Measurements from ENCODE around the gene KLF7.

The KLF7 gene

GRCh38 chr2:207123335-207123744 lies 42.4 kb downstream of the KLF7 start:
- DNase-seq = no peak

GRCh38 chr2:207122651-207123334 lies 43.0 kb downstream of the KLF7 start:
- no peak for DNase-seq

- no peak for DNase-seq
Observed at GRCh38 chr2:207121784-207122183, 44.0 kb downstream of the KLF7 start.

GRCh38 chr2:207119048-207119447 lies 46.7 kb downstream of the KLF7 start:
- no peak for DNase-seq

- no peak for DNase-seq
Observed at GRCh38 chr2:207117668-207118067, 48.1 kb downstream of the KLF7 start.

DNA sequence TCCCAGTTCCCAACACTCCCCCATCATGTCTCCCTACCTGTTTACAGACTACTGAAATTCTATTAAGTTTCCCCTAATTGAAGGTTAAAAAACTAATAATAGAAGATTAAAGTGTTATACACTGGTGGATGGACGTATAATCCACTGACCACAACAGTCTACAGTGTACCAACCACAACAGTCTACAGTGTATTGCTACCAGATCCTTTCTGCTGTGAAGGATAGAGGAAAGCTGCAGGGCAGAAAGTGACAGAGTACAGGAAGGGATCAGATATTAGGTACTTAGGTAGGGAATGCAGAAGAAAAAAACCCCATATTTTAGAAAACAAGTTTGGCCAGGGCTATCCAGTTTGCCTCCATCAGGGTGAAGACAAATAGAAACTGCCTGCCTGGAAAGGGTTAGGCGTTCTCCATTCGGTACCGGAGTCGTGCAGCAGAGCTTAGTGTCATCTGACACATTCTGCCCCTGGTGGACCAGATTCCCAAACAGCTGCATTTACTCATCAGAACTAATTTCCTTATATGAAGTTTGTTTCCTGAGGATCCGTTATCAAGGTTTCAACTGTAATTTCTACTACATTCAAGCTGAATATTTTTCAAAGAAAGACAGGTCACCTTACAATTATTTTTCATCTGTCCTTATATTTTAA lies 49.9 kb downstream of the KLF7 start:
- DNase-seq = no peak

DNA sequence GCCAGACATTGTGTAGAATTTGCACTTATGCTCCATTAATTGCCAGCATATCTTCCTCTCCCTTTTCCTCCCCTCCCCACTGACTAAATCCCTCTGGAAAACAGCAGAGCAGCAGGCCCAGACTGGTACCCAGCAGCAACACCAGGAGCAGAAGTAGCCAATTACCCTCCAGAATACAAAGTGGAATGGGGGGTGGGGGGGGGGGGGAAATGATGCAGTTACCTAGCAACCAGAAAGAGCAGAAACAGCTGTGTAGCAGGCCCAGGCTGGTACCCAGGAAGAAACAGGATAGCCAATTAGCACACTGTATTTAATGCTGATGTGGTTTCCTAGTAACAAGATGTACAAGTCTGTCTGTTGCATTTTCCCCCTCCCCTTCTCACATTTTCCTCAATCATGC lies 52.3 kb downstream of the KLF7 start:
- no peak for DNase-seq

DNA sequence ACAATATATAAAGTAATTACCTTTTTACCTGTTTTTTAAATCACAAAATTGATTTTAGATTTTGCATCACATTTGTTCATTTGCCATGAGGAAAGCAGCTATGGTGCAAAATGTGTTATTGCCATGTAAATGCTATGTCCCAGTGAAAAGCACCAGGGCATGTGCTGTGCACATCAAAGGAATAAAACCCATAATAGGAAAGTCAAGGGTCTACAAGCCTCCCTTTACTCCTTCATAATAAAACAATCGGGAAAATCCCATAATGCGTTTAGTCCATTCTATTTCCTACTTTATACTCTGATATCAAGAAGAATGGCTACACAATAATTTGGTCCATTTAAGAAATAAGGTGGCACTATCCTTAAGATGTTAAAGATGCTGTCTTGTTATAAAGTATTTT lies 53.0 kb downstream of the KLF7 start:
- no peak for DNase-seq

GRCh38 chr2:207112383-207112782 lies 53.4 kb downstream of the KLF7 start:
- DNase-seq = no peak

DNA sequence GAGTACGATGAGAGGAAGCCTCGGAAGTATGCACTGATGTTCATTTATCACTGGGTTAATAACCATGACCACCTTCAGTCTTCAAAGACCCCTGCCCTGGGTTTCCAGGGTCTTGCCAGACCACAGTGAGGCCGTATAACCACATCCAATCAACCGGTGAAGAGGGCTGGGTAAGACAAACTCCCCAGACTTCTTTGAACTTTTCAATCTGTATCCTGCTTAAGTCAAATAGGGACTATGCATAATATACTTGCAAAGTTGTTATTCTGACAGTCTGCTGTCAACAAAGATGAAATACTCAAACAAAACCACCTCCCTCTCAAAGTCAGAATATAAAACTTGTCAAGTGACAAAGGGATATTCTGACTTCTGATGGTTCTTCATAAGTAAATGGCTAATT lies 54.0 kb downstream of the KLF7 start:
- DNase-seq = no peak

GRCh38 chr2:207110715-207111114 lies 55.0 kb downstream of the KLF7 start:
- DNase-seq = no peak

- no peak for DNase-seq
Observed at GRCh38 chr2:207110310-207110709, 55.4 kb downstream of the KLF7 start.

DNA sequence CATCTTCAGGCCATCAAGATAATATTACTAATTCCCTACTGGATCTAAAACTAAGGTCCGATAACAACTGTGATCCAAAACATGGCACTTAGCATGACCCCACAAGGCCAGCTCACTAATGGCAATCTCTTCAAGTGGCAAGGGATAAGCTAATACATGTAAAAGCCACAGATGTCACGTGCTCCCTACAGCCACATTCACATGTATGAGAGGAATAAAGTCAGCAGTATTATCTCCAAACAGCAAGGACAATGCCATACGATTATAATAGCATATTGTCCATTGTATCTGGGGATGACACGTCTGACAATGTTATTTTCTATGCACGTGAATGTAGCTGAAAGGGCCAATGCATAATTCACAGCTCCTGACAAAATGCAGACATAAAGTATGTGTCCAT lies 56.0 kb downstream of the KLF7 start:
- no peak for DNase-seq

DNA sequence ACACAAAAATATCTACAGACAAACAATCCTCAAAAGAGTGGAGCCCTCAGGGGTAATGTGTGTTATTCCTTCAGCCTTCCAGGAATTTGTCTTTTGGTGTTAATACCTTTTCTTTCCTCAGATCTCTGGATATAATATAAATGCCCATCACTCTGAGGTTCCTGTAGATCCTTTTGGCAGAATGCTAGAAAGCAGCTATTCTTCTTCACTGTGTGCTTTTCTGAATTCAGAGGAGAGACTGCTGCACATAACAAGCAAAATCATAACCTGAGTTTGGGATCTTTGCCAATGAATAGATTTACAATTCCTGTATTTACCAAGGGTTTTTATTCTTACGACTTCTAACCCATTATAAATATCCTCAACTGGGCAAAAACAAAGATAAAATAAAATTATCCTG lies 57.3 kb downstream of the KLF7 start:
- no peak for DNase-seq

GRCh38 chr2:207107551-207107950 lies 58.2 kb downstream of the KLF7 start:
- DNase-seq = peak in 1 of 2 donors; percentile 4

DNA sequence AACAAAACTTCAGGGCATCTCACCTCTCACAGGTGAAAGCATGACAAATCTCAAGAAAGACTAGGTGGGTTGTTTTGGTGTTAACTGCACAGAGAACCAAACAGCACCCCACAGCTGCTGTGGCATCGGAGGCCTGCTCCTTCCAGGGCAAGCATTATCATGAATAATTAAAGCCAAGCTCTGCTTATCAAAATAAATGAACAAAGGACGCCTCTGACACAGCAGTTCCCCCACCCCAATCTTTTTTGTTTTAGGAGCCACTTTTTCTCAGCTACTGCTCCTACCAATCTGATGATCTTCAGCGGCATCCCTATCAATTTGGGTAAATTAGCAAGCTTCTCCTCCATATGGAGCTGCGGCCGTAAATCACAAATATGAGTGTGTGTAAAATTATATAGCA lies 58.6 kb downstream of the KLF7 start:
- DNase-seq = no peak

DNA sequence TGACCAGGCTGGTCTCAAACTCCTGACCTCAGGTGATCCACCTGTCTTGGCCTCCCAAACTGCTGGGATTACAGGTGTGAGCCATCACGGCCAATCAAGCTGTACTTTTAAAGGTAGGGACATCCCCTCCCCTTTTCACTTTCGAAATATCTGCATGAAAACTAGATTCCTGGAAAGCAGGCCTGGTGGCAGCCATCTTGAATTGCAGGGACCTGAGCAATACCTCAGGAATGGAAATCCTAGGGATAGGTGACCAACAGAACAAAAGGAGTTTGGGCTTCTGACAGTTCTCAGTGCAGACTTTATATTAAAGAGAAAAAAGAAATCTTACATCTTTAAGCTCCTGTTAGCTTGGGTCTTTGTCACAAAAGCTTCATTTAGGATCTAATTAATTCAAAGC lies 62.6 kb downstream of the KLF7 start:
- DNase-seq = no peak

GRCh38 chr2:207101984-207102383 lies 63.8 kb downstream of the KLF7 start:
- no peak for DNase-seq

- DNase-seq = no peak
Observed at GRCh38 chr2:207097278-207097677, 68.5 kb downstream of the KLF7 start.

DNA sequence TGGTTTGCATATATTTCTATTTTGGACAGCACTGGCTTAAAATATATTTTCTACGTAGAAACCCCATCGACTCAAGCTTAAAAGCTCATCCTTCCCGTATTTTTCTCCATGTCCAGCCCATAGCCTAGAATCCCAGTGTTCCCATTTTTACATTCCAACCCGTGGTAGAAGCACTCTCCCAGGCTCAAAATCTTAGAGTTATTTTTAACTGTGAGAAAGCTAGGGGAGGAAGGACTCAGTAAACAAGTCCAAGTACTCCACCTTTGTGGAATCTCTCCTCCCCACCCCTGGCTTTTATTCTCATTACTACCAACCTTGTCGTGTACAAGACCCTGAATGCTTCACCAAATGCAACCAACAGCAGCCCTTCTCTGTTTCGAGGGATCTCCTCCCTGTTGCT lies 69.8 kb downstream of the KLF7 start:
- no peak for DNase-seq

DNA sequence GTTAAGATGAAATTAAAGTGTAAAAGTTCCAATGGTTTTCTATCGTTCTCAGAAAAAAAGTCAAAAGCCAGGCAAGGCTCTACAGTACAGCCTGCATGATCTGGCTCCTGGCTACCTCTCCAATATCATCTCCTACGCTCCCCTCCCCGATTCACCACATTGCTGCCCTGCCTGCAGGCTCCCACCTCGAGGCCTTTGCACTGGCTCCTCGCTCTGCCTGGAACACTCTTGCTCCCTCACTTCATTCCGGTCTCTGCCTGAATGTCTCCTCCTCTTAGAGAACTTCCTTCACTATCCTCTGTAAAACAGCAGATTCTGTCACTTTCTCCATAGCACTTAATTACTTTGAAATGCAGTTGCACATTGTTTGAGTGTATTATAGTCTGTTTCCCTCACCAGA lies 72.5 kb downstream of the KLF7 start:
- DNase-seq = no peak

DNA sequence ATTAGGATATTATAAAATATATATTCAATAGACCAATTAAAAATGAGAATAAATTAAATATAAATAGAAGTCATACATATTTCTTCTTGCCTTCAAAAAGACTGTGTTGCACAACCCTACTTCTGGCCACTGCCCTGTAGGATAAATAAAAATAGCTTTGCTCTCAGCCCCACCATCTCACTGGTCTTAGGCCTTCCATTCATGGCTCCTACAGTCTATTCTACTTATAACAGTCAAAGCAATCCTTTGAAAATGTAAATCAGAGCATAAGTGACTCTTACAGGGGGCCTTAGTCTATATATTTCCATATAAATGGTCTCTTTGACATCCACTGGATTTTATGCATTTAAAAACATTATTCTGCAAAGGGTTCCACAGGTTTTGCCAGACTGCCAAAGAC lies 72.9 kb downstream of the KLF7 start:
- no peak for DNase-seq

GRCh38 chr2:207091928-207092327 lies 73.8 kb downstream of the KLF7 start:
- DNase-seq = no peak

GRCh38 chr2:207091176-207091575 lies 74.6 kb downstream of the KLF7 start:
- no peak for DNase-seq

GRCh38 chr2:207090389-207090788 lies 75.4 kb downstream of the KLF7 start:
- DNase-seq = no peak

All from CD4-positive, alpha-beta T cell treated with Interferon alpha-2 for 1 hour (primary cell).